IPS-NIHi11 (cell line): Measurements from ENCODE around the gene ITPRID1.
"Not testable (repeated sequence)": the region's sequence is repeated elsewhere in the genome, so short reads cannot be mapped to it uniquely, and the experiment has no call there.

Source experiments
- DNase-seq: peaks from one replicate; pipeline ENCODE4 v3.0.0; 2012; ENCODE audit warnings: mixed read lengths, low spot score

ITPRID1 gene

DNA sequence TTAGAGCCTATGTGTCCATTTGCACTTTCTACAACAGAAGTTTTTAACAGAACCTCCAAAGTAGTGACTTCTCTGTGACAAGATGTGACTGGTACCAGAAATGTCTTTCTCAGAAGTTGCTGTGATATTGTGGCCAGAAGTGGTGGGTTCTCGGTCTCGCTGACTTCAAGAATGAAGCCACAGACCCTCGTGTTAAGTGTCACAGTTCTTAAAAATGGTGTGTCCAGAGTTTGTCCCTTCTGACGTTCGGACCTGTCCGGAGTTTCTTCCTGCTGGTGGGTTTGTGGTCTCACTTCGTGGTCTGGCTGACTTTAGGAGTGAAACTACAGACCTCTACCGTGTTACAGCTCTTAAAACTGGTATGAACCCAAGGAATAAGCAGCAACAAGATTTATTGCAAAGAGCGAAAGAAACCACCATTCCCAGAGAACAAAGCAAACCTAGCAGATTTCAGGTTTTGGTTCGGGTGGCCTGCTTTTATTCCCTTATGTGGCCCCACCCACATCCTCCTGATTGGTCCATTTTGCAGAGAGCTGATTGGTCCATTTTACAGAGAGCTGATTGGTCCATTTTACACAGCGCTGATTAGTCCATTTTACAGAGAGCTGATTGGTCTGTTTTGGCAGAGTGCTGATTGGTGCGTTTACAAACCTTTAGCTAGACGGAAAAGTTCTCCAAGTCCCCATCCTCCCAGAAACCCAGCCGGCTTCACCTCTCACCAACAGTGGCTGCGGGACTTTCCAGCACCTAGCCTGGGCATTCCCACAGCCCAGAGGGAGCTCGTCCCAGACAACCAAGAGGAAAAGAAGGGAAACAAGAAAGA lies 3.0 kb downstream of the ITPRID1 start:
- DNase-seq = no peak

DNA sequence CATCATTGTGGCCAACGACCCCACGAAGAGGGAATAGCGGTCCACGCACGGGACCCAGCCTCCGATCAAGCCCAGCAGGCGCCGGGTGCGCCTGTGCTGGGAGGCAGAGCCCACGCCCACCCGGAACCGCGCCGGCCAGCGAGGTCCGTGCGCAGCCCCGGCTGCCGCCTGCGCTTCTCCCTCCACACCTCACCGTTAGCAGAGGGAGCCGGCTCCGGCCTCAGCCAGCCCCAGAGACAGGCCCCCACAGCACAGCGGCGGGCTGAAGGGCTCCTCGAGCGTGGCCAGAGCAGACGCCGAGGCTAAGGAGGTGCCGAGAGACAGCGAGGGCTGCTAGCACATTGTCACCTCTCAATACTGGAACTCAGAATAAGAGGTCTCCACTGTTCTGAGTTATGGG lies 3.6 kb downstream of the ITPRID1 start:
- DNase-seq = no peak

DNA sequence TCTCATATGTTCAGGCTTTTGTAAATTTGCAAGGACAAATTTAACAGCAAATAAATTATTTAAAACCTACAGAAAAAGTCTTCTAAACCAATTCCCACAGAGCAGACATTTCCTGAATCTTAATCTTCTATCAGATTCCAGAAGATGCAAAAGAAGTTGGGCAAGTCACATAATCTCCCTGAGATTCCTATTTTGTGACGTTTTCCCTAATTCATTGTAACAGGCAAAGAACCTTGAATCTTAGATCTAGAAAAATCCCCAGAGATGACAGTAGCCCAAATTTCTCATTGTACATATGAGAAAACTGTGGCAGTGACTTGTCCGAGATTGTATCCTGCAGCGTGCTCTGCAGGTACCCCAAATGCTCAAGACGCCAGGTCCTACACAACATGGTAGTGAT lies 4.9 kb downstream of the ITPRID1 start:
- no peak for DNase-seq

DNA sequence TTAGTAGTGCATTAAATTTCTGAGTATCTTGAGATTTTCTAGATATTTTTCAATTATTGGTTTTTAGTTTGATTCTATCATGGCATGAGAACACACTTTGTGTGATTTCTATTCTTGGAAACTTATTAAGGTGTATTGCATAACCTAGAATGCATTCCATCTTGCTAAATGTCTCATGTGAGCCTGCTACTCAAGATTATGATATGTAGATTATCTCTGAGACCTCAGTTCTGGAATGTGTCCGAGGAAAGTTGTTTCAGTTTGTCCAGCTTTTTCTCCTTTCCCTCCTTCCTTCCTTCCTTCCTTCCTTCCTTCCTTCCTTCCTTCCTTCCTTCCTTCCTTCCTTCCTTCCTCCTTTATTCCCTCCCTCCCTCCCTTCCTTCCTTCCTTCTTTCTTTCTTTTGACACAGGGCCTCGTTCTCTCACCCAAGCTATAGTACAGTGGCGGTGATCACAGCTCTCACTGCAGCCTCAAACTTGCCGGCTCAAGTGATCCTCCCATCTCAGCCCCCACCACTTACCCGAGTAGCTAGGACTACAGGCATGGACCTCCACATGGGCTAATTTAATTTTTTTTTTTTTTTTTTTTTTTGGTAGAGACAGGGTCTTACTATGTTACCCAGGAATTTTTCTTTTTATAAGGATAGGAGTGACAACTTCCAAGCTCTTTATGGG lies 7.6 kb downstream of the ITPRID1 start:
- no peak for DNase-seq

DNA sequence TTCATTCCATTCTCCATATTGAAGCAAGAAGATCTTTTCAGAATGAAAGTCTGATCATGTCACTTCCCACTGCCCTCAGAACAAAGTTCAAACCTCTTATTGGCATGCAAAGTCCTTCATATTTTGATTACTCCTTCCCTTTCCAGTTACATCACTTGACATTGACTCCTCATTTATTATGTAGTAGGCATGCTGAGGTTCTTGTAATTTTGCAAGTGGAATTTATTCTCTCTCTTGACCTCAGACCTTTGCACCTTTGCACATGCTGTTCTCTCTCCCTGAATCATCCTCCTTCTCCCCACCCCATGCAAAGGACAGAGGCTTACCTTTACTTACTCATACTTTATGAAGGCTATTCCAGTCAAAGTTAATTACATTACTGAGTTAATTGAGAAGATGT lies 13.0 kb downstream of the ITPRID1 start:
- no peak for DNase-seq

DNA sequence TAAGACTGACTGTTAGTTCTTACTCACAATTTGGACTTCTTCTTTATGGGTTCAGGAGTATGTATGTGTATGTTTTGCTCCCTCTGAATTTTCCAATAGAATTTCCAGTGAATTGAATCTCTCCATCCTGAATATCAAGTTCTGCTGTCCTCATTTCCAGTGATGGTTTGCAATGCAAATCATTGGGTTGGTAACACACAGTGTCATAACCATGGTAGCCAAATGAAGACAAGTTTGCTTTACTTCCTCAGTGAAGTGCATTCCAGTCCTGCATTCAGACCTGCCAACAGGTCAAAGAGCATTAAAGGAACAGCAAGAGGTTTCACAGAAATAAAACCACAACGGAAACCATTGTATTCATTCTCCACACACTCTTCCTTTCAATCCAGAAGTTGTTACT lies 15.2 kb downstream of the ITPRID1 start:
- no peak for DNase-seq

DNA sequence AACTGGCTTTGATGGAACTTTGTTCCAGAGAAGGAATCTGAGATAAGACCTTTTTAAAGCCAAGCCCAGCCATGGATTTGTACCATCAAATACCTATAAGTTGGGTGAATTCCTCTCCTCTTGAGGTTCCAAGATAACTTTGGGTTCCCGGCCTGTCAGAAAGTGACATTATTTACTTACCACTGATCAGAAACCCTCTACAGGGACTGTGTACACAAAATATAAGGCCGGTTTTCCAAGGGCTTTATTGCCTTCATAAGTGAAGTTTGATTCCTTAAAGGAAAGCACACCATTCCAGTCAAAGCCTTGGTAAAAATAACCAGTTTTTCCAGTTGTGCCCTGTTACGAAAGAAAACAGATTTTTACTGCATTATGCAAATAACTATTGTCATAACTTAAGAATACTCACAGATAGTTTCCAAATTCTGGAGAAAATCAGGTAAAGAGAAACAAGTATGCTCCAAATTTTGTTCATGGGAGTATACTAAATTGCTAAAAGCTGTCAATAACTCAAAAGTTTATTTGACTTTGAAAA lies 26.8 kb downstream of the ITPRID1 start:
- not testable (repeated sequence) for DNase-seq

DNA sequence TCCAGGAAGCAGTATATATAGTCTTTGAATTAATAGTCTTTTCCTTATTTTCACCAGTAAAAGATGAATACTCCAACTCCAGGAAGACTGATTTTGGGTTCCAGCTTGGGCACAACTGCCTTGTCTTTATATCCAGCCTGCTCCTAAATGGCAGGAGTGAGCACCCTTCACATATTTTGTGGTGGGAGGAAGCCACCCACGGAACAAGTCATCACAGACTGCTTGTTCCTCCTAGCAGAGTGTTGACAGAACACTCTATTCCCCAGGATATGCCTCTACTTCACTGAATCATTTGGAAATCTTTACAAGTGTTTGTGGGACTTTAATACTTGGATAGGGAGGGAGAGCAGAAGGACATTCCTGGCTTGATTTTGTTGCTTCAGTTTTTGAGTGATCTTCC lies 31.7 kb downstream of the ITPRID1 start:
- no peak for DNase-seq

DNA sequence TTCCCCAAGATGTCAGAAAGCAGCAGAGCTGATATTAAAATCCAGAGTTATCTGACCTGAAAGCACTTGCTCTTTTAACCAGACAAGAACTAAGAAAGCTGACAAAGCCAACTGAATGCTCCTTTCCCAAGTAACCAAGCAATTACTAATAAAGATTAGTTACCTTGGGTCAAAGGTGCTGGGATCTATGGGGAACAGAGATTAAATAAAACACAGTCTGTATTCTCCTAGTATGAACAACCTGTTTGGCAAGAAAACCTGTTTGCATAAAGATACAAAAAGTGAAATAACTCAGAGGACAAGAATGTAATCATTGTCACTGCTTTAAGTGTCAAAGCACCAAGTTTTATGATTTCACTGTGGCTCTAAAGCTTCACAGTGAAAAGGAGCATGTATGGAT lies 35.7 kb downstream of the ITPRID1 start:
- no peak for DNase-seq

DNA sequence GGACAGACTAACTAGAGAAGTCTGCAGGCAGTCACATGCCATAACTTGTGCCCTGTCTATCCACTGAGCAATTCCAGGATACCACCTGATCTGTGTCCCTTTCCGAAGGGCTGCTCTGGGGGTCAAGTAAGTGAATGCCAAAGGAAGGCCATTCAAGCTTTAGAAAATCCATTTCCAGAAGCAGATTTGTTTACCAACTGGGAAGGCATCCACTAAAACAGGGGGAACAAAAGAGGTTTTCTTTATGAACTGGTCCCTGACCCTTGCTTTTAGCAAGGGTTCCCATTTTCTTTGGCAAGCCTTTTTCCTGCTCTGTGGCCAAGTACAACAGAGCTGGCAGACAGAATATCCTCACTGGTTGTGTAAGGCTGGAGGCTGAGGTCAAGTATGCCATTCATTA lies 36.5 kb downstream of the ITPRID1 start:
- DNase-seq = no peak

DNA sequence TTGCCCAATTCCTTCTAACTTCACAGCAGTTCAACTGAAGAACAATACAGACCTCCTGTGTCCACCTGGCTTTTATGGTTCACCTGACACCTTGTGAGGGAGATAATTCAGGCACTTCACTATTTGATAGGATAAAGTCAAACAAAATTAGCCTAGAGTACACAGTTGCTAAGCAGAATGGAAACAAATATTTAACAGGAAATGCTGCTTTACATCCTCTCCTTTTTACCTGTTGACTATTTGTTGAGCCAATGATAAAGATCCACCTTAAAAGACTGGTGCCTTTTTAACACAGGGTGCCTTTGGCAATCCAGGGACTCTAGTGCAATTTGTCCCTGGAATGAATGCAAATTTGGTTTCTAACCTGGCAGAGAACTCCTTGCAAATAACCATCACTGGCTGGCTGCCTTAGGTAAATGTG lies 39.8 kb downstream of the ITPRID1 start:
- DNase-seq = no peak

DNA sequence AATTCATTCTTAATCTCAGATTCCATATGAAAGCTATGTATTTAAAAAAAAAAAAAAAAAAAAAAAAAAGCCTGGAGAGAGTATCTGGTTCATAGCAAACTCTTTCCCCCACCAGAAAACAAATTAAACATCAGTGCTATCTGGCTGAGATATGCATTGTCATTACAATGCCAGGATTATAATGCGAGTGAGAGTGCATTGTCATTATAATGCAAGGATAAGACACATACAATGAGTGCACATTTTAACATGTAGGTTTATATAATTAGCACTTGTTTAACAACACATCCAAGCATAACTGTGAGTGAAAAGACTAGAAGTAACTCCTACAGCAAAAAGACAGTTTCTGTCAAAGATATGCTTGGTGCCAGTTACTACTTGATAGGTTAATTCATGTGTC lies 48.1 kb downstream of the ITPRID1 start:
- no peak for DNase-seq

DNA sequence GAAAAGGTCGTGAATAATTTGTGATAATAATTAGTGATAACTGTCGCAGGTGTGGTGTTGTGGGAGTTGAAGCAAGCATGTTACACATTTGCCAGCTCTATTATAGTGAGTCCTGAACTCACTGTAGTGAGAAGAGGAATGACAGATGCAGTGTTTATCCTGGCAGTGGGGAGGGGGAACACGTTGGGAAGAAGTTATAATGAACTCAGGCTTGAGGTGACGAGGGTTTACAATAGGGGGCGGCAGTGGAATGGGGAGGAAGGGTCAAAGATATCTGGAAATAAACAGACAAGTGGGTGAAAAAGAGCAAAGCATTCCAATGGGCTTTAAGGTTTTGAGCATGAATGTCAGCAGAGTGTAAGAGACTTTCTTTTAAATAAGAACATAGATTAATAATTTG lies 49.6 kb downstream of the ITPRID1 start:
- DNase-seq = no peak

DNA sequence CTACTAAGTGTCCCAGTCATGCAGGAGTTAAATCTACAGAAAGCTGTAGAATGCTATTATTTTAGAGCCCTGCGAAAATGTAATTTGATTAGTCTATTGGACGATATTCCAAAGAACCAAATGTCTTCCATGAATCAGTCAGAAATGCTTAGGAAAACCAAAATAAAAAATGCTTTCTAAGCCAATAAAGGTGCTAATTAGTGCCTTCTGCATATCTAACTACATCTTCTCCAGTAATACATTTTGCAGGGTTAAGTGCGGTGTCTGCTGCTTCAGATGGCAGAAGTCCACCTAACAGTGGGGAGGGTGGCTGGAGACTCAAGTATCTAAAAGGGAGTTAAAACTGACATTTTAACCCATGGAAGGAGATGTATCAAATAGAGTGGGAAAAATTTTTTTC lies 50.1 kb downstream of the ITPRID1 start:
- DNase-seq = no peak

DNA sequence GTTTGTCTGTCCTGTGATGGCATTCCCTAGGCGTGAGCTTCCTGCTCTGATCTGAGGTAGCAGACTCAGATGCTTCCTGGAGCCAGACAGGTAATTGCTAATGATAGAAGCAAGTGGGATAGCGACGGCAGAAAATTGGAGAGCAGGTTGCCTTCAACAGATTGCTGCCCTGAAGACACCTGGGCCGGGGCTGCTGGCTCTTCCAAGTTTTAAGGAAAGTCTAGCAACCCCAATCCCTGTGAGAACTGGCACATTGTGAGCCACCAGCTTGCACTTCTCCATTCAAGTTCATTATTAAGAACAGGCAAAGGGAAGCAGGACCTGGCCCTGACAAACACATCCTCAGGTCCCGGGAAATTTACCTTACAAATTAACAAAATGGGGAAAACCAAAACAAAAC lies 50.8 kb downstream of the ITPRID1 start:
- DNase-seq = no peak

DNA sequence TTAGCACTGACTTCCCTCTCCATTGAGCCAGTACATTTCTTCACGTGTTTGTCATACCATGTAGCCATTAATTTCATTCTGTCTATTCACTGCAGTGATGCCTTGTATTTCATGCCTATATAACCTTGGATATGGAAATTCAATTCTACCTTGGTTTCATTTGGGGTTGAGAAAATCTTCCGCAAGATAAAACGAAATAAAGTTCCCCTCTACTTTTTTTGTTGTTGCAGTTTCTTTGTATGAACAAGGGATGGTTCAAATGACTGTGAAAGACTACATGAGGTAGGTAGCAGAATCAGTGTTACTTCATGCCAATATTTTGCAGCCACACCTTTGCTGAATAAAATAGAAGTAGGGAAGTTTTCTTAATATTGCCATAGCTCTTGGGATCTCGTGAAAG lies 55.6 kb downstream of the ITPRID1 start:
- no peak for DNase-seq

DNA sequence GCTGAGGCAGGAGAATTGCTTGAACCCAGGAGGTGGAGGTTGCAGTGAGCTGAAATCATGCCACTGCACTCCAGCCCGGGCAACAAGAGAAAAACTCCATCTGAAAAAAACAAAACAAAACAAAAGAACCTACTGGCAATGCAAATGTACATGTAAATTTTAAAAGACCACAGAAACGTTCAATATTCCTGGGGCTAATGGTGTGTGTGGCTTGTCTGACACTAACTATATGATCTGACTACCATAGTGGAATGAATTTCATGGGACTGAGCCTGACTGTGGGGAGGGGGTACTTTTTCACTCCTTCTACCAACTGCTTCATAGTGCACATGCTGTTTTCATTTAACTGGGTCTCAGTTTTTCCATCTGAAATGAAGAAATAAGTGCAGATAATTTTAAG lies 69.6 kb downstream of the ITPRID1 start:
- DNase-seq = no peak

DNA sequence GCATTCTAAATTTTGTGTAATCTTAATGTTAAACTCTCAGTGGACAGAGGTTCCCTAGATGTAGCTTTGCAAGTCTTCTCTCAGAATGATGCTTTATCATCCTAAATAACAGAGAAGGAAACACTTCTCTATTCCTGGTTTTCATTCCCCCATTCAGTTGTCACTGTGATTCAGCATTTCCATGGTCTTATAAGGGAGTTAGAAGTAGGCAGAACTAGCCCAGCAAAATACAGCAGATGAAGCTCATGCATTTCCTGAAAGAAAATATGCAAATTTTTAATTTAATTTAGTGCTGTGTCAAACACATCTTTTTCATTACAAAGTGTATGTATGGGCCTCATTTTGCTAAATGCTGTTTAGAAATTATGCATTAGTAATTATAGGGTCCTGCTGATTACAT lies 70.1 kb downstream of the ITPRID1 start:
- DNase-seq = no peak

DNA sequence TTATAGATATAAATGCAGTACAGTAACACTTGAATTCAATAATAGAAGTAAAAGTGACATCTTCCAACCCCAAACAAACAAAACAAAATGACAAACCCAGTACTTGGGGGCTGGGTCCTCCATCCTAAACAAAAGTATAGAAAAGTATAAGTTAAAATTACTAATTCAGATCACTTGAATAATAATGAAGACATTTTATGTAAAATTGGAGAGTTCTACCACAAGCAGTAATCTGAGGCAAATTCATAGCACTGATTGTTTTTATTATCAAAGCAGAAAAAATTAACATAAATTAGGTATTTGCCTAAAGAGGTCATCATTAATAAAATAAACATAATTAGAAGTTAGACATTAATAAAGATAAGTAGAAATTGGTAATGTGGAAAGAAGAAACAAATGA lies 81.5 kb downstream of the ITPRID1 start:
- DNase-seq = no peak

DNA sequence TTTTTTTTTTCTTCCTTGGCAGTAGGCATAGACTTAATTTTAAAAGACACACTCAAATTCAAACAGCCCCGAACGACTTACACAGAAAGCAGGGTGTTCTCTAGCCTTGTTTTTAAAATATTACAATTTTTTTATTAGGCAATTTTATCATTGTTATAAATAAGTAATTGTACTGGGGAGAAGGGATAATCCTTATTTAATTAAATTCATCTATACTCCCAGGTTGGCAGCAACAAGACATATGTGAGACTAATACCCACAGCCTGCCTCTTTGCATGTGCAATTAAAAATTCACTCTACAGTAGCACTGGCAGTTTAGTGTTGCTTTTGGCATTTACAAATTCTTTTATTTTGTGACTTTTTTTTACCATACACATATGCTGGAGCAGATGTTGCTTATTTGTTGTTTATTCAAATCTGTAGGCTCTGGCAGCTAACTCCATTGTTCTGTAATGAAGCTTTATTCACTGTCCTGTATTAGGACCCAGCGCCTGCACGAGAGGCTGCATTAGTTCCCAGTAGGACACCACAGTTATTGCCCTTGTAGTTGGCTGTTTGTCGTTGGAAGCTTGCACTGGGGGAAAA lies 88.2 kb downstream of the ITPRID1 start:
- no peak for DNase-seq

DNA sequence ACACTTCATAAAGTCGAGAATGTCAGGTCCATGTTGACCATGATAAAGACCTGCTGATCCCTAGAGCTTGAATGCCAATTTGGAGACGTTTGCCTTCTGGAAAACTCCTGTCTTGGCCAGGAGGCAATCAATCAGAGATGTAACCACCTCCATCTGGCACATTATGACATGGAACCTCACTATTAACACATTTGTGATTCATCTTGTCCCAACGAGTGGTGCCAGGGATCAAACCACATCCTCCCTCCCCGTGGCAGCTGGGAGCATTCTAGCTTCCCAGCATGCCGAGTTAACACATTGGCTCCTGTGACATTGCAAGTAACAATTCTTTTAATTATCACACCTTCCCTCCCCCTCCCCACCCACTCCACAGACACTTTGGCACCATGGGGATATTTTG lies 89.2 kb downstream of the ITPRID1 start:
- no peak for DNase-seq

DNA sequence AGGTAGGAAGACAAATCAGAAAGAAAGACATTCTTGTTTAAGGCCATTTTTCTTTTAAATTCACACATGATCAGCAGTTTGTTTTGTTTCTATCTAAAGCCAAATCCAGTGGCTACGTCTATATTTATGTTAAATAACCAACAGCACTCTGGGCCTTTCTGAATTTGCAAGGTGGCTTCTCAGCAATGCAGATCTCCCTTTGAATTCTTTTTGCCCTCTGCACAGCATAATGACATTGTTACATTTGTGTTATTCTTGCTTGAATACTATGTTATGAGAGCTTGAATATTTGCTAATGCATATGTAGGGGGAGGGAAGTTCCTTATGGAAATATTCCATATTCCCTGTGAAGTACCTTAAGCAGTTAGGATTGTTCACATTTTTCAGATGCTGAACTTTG lies 99.7 kb downstream of the ITPRID1 start:
- no peak for DNase-seq

DNA sequence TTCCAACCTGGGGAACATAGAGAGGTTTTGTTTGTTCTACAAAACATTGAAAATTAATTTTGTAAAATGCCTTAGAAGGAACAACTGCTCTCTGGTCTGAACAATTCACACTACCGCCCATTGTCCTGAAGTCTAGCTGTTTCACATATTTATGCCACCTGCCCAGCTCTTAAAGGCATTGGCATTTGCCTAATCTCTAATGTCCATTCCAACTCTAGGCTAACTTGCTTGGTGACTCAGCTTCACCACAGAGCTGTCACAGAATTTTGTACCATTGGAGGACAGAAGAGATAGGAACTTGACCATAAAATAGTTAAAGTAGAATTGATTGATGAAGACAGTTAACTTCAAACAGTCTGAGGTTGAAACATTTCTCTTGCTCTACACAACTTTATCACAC lies 119.6 kb downstream of the ITPRID1 start:
- no peak for DNase-seq
